Measurements from ENCODE around the gene SLC1A7.

DNA sequence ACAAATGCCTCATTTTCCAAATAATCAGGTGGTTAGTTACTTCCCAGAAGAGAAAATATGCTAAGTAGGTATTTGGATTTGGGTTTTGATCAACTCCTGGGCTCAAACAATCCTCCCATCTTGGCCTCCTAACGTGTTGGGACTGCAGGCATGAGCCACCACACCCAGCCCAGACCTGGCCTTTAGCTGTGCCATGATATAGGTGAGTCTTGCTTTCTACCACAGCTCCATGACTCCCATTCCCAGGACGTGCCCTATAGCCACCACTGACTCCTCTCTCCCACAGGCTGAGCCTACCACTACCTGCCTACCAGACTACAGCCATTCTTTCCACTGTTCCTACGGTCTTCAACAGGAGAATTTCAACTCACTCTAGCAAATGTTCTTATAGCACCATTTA, 1.8 kb upstream of the SLC1A7 start:
- TF ChIP-seq, protein P1, sequence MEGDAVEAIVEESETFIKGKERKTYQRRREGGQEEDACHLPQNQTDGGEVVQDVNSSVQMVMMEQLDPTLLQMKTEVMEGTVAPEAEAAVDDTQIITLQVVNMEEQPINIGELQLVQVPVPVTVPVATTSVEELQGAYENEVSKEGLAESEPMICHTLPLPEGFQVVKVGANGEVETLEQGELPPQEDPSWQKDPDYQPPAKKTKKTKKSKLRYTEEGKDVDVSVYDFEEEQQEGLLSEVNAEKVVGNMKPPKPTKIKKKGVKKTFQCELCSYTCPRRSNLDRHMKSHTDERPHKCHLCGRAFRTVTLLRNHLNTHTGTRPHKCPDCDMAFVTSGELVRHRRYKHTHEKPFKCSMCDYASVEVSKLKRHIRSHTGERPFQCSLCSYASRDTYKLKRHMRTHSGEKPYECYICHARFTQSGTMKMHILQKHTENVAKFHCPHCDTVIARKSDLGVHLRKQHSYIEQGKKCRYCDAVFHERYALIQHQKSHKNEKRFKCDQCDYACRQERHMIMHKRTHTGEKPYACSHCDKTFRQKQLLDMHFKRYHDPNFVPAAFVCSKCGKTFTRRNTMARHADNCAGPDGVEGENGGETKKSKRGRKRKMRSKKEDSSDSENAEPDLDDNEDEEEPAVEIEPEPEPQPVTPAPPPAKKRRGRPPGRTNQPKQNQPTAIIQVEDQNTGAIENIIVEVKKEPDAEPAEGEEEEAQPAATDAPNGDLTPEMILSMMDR (IDR thresholded peaks at IDR 0.05) = no peak
- TF ChIP-seq POLR2A (IDR thresholded peaks at IDR 0.05) = no peak

Data from uterus (tissue), 2 donors.